RKO (cell line): ENCODE data around the gene INCA1.
A peak's percentile ranks its signal among the peaks of the same experiment; 100 is the strongest.

ENCODE experiments used
- DNase-seq: peaks from one replicate; pipeline ENCODE4 v3.0.0-alpha.2; 2016; ENCODE audit warnings: low spot score

INCA1 gene

GRCh38 chr17:4971826-4972225 lies 25.5 kb downstream of the INCA1 start:
- no peak for DNase-seq

- DNase-seq: no peak
Measured at GRCh38 chr17:4970273-4970672, 27.0 kb downstream of the INCA1 start.

- peak; percentile 71 for DNase-seq
Measured at GRCh38 chr17:4969551-4970173, 27.7 kb downstream of the INCA1 start.

DNA sequence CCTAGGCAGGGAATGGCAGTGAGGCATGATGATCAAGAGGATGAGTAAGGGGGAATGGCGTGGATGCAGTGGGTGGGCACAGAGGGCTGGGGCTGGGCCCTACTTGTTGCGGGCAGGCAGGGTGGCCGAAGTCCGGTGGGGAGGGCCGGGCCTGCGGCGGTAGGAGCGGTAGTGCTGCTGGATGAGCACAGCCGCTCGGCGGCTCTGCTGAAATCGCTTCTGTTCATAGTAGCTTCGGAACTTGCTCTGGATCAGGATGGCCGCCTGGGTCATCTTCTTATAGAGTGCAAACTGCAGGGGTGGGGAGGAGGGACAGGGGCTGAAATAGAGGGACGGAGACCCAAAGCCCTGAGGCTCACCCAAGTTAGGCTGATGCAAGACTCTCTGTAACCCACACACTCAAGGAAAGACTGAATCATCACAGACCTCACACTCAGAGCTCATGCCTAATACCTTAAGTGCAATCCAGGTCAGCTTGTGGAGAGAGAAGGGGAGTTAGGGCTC lies 28.2 kb downstream of the INCA1 start:
- DNase-seq: peak; percentile 96

- DNase-seq: no peak
Measured at GRCh38 chr17:4968486-4969046, 28.8 kb downstream of the INCA1 start.

DNA sequence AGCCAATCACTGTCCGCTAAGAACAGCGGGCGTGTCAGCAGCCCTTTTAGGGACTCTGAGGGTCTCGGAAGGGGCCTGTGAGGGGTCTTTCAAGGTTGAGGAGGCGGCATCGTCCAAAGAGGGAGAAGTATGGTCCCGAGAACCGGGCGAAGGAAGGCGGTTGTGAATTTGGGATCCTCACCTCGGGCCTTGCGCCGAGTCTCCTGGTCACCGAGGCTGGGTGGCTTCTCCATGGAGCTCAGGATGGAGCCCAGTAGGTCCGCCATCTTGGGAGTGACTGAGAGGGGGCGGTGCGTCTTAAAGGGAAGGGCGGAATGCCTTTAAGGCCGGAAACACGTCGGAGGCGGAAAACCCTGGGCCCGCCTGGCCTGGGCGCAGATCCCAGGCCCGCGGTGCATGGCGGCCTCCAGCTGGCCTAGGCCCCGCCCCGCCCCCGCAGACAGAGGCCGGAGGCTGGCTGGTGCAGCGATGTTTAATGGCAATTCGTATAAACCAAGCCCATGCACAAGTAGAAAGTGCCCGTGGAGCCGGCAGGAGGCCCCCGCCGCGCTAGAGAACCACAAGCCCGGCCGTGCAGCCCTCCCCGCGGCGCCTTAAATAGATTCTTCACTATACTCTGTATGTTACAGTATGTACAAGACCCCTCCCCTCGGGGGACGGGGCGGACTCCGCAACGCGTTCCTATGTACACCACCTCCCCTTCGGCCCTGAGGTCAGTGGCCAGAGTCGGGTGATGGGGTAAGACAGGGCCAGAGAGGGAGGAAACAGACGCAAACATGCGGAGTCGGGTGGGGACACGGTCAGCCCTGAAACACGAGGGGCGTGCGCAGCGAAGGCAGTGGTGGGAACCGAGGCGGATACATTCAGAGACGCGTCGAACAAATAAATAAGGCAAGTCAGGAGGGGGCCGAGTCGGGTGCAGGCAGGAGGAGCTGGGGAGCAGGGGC lies 29.5 kb downstream of the INCA1 start, which contains the start of gene SPAG7:
TSS of gene SPAG7 (minus strand) at position 279 of the 947 bp plus-strand sequence. CDS start at position 266, 13 bp downstream.
- DNase-seq: peak; percentile 95

- DNase-seq: peak; percentile 99
Measured at GRCh38 chr17:4966844-4967538, 30.3 kb downstream of the INCA1 start.

DNA sequence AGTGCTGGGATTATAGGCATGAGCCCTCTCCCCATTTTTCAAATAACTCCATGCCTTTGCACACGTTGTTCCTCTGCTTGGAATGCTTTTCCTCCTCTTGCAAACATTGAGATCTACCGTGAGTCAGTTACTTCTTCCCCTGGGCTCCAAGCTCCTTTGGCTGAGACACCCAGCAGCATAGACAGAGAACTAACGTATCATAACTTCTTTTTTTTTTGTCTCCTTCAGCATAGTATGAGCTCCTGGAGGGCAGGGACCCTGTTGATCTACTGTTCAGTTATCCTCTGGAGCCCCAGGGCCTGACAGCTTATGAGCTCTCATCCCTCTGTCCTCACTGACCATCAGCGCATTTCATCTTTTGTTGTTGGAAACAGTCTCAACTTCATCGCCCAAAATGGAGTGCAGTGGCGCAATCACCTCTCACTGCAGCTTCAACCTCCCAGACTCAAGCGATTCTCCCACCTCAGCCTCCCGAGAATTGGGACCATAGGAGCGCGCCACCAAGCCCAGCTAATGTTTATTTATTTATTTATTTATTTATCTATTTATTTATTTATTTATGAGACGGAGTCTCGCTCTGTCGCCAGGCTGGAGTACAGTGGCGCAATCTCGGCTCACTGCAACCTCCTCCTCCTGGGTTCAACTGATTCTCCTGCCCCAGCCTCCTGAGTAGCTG lies 31.9 kb downstream of the INCA1 start:
- DNase-seq: no peak

DNA sequence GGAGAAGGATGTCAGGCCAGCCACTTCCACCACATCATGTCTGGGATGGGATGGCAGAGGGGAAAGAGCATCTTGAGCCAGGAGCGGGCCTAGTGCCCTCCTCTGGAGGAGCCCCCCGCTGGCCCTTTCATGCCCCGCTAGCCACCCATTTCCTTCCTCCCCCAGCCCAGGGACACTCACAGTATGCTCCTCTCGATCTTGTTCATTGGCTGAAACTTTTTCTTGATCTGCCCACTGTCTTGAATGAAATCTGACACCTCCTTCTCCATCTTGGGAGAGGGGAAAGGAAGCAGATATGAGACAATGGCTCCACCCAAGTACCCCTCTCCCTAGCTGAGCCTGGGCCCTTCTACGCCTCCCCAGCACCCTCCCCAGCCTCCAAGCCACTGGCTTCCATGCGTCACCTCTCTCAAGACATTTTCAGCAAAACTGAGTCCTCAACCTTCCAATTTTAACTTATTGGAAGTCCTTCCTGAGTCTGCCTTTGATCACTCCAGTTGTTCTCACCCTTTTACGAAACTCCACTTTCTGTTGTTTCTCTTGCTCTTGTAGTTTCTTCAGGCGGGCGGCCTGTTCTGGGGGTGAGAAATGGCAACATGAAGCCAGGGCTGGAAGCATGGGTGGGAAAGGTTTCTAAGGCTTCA lies 36.9 kb downstream of the INCA1 start:
- DNase-seq: no peak

DNA sequence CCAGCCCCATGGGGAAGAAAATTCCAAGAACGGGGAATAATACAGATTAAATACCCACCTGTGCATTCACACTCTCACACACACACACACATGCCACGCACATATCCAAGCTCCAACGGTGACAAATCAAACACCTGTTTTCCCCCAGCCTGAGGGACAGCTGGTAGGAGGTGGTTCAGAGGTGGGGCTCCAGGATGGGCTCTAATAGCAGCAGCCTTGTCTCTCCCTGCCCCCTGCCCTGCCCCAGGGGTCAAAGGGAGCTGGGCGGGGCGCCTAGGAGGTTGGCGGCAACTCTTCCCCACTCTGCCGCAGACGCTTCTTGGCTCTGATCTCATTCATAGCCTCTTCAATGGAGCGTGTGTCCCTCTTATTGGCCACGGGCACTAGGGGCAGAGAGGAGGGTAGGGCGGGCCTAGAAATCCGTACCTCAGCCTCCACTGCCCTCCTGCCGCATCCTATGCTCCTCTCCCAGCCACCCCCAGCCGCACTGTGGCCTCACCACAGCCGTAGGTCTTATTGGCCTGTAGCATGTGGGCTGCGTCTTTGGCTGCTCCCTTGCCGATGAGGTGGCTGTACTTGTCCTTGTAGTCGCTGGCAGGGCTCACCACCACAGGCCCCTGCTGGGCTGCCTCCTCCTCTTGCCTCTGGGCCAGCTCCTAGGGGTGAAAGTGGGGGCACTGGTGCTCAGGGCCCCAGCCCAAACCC lies 37.9 kb downstream of the INCA1 start:
- no peak for DNase-seq

DNA sequence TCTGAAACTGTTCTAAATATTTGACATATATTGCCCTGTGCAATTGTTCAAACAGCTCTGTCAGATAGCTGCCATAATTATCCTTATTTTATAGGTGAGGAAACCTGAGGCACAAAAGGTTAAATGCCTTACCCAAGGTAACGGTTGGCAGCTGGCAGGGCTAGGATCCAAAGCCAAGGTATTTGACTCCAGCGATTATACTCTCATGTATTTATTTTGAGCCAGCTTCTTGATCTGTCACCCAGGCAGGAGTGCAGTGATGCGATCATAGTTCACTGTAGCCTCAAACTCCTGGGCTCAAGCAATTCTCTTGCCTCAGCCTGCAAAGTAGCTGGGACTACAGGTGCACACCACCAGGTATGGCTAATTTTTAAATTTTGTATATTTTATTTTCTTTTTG lies 39.2 kb downstream of the INCA1 start:
- DNase-seq: no peak

DNA sequence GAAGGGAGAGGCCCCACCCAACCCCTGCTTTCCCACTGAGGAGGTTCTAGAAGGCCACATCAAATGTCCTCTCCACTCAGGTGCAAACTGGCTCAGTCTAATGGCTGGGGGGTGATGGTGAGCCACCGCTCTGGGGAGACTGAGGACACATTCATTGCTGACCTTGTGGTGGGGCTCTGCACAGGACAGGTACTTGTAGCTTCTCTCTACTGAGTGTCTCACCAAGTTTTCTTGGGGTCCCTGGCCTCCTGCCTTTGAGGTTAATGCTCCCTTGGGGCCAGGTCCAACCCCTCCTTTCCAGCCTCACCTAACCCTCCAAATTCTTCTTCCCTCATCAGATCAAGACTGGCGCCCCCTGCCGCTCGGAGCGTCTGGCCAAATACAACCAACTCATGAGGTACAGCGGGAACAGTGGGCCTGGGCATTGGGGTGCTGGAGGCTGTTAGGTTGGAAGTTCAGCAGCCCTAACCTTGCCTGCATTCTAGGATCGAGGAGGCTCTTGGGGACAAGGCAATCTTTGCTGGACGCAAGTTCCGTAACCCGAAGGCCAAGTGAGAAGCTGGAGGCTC lies 40.7 kb downstream of the INCA1 start:
- DNase-seq: no peak

GRCh38 chr17:4955091-4955490 lies 42.2 kb downstream of the INCA1 start:
- no peak for DNase-seq

DNA sequence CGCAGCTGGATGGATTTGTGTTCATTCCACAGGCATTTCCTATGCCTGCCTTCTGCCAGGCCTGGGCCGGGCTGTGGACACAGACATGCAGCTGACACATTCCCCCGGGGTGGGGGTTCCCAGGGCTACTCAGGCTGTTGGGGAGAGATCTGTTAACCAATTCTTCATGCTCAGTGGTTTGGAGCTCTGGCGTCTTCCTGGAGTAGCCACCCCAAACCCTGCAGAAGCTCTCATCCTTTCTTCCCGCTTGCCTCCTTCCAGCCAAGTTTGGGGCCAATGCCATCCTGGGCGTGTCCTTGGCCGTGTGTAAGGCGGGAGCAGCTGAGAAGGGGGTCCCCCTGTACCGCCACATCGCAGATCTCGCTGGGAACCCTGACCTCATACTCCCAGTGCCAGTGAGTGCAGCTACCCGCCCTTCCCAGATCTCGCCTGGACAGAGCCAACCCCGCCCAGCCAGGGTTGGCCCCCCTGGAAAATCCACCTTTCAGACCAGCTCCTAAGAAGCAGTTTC lies 43.8 kb downstream of the INCA1 start:
- no peak for DNase-seq

DNA sequence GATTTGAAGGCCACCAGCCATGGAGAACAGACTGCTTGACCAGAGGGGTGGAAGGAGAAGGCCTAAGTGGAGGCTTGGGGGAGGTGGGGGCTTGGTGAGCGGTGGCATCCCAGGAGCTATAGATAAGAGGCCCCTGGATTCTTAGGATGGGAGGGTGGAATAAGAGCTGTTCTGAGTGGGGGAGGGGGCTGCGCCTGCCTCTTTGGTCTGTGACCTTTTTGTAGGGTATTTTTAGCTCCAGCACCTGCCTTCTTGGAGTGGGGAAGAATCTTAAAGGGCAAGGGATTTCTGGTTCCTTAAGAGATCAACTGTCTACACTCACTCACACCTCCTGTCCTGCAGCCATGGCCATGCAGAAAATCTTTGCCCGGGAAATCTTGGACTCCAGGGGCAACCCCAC lies 45.8 kb downstream of the INCA1 start:
- DNase-seq: no peak

DNA sequence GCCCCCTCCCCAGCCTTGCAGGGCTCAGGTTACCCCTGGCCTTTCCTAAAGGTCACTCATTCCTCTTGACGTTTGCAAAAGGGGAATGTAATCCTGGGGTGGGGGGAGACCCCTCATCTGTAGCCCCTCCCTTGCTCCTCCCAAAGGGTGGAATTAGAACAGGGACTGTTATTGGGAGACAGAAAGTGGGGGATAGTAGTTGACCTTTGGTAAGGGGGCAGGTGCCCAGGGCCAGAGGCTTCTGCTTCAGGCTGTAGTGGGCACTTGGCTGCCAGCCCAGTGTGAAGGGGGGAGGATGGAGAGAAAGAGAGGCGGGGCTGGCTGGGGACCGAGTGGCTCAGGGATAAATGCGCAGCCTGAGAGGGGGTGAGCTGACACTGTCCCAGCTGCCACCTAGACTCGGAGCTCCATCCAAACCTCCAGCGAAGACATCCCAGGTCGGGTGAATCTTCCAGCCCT lies 46.5 kb downstream of the INCA1 start, which contains the start of gene ENO3:
TSS of gene ENO3 (plus strand) at position 374 of the 459 bp plus-strand sequence. CDS start 711 bp downstream, outside the sequence.
- DNase-seq: no peak

DNA sequence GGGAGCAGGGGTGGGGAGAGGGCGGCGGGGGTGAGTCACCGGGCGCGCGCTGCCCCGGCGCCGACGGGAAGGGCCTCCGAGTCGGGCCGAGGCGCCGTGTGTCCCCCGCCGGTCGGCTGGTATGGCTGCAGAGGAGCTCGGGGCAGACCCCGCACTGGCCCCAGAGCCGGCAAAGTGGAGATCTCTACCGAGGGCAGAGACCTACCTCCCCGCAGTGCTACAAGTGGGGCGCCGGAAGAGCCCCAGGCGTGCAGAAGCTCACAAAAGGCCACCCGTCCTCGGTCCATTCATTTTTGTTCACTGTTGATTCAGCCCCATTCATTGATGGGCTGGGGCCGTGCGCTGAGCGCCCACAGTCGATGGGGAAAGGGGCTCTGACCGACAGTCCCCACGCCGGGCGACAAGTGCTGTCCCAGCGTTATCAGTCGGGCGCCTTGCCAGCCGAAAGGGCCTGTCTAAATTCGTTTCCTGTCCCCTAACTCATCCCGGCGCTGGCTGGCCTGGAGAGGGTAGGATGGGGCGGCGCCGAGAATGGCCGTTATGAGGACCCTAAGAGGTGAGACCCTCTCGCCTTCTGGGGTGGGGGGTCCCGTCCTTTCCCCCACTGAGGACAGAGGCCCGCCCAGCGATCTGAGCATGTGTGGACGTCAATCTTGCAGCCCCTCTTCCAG lies 47.1 kb downstream of the INCA1 start:
- peak; percentile 53 for DNase-seq

GRCh38 chr17:4949321-4950074 lies 47.8 kb downstream of the INCA1 start:
- peak; percentile 78 for DNase-seq
